GM12891 (cell line): ENCODE measurements around the gene PCYT1B.

Experiments used
- DNase-seq: peaks from one replicate; pipeline ENCODE4 v3.0.0; 2011; ENCODE audit warnings: low spot score; ENCODE audit not compliant: insufficient read length
- FAIRE-seq: peaks from 2 replicates; lab custom pipeline; 2011; peaks lifted over from hg19 to GRCh38; lab: Jason Lieb, UNC
- PAX5 ChIP-seq: IDR thresholded peaks from 2 replicates; pipeline ENCODE4 v1.6.1; 2011; ENCODE audit warnings: low read length, moderate library complexity, mild to moderate bottlenecking; ENCODE audit not compliant: insufficient read depth, severe bottlenecking
- POLR2A ChIP-seq: IDR thresholded peaks from 2 replicates; pipeline ENCODE4 v1.6.1; 2011; ENCODE audit warnings: low read depth, low read length, control low read depth
- POLR2AphosphoS5 ChIP-seq: IDR thresholded peaks from 2 replicates; pipeline ENCODE4 v1.6.1; 2011; ENCODE audit warnings: low read depth, low read length, control low read depth
- POU2F2 ChIP-seq: IDR thresholded peaks from 2 replicates; pipeline ENCODE4 v1.6.1; 2011; ENCODE audit warnings: low read depth, mild to moderate bottlenecking, control low read depth, low read length, moderate library complexity
- SPI1 ChIP-seq: IDR thresholded peaks from 2 replicates; pipeline ENCODE4 v1.6.1; 2011; ENCODE audit warnings: low read depth, low read length, control low read depth
- TAF1 ChIP-seq: IDR thresholded peaks from 2 replicates; pipeline ENCODE4 v1.6.1; 2011; ENCODE audit warnings: low read depth, low read length, control low read depth

Gene PCYT1B

DNA sequence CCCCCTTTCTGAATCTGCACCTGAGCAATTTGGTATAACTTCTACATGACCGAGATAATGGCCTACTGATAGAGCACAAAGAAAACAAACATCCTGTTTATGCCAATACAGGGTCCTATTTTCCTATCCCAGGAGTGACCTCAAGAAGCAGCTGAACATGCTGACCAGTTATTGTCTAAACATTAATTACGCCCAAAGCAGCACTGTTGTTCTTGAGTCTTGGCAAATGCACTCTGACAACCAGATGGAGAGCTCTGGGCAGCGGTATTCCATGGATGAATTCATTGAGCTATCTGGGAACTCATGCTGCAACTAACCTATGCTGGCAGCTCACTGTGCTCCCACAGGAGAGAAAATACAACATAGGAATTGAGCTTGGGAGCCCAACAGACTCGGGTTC lies 52.6 kb downstream of the PCYT1B start:
- FAIRE-seq (no peak), DNase-seq (no peak)
- no peak for TF ChIP-seq SPI1
- TF ChIP-seq TAF1 = no peak
- TF ChIP-seq POLR2AphosphoS5 = no peak
- TF ChIP-seq PAX5 = no peak
- TF ChIP-seq POLR2A = no peak
- no peak for TF ChIP-seq POU2F2

DNA sequence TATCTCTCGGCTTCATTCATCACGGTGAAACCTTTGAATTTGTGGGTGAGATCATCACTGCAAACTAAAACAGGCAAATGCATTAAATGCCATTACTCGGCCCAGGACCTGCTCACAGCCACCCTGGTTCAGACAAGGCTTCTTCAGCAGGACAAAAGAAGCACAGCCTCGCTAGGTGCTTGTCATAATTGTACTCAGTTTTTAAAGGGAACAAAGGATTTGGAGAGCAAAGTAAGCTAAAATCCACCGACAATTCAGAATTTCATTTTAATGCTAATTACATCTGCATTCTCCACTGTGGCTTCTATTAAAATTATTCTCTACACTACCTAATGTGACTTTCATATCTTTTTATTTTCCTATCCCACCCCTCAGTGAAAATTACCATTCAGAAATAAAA lies 57.0 kb downstream of the PCYT1B start:
- FAIRE-seq (no peak), DNase-seq (no peak)
- no peak for TF ChIP-seq POLR2A
- no peak for TF ChIP-seq POLR2AphosphoS5
- no peak for TF ChIP-seq PAX5
- no peak for TF ChIP-seq SPI1
- no peak for TF ChIP-seq TAF1

DNA sequence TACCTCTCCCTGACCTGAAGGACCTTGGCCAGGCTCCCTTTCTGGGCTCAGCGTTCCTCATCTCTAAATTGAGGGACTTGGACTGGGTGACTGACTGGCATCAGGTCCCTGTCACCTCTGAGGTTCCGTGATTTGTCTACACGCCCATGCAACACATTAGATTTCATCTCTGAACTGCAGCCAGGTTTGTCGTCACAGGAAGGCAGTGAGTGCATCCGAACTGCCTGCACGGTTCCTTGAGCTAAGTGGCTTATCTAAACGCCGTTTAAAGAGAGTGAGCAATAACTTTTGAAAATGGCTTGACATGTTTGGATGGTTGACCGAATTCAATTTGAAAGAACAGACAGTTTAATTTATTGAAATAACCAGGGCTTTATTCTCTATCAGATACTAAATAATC lies 70.1 kb downstream of the PCYT1B start:
- no peak for FAIRE-seq
- DNase-seq = no peak
- no peak for TF ChIP-seq PAX5

DNA sequence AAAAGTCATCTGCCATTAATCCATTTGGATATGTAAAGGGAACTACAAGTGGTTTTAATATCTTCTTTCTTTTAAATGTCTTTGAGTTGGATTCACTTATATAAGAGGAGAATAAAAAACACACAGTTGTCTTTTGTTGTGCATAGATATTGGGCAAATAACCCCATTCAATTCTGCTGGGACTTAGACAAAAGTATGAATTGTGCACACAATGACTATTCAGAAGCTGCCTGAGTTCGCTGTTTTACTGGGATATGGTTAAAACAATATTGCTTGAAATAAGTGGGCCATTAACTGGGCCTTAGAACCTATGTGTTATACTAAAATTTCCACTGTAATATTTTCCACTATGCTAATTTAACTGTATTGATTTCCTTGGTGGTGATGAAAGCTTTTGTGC lies 71.7 kb downstream of the PCYT1B start:
- TF ChIP-seq POLR2A (no peak), POLR2AphosphoS5 (no peak), SPI1 (no peak), TAF1 (no peak), PAX5 (no peak), POU2F2 (no peak)
- no peak for FAIRE-seq
- DNase-seq = no peak

DNA sequence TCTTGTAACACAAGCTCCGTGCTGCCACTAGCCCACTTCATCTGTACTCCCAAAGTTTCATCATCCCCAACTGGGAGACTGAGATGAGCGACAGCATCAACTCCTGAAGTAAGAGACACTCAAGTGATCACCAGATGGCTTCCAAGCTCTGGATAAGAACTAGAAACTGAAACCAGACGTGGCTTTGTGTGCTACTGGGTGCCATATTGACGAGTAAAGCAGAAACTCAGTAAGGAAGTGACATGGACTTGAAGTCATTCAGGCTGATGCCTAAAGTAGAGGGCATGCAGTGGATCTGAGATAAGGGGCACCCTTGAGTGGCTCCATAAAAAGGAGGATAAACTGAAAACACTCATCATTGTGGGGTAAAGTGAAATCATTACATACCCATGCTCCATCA lies 72.4 kb downstream of the PCYT1B start:
- DNase-seq = no peak
- FAIRE-seq = peak; percentile 23
- TF ChIP-seq SPI1 (no peak), TAF1 (no peak), POU2F2 (no peak), PAX5 (no peak), POLR2A (no peak), POLR2AphosphoS5 (no peak)

DNA sequence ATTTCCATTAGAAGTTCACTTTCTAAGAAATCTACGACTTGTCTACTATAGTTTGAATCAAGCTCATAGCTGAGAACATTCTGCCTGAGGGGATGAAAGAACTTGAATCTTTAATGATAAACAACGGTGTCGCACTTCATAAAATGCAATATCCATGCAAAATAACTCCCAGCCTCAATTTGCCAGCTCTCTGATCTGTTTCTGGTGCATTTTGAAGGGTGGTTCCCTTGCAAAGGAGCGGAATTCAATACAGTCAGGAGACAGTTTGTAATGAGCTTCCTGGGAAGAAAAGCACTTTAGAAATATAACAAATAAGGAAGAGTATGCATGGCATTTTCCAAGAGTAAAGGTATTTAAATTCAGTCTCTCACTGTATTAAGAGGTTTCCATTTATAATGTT lies 80.0 kb downstream of the PCYT1B start:
- no peak for DNase-seq
- FAIRE-seq = no peak
- TF ChIP-seq PAX5 = no peak
- TF ChIP-seq SPI1 = no peak
- TF ChIP-seq POLR2AphosphoS5 = no peak
- TF ChIP-seq POLR2A = no peak
- no peak for TF ChIP-seq TAF1
- TF ChIP-seq POU2F2 = no peak

DNA sequence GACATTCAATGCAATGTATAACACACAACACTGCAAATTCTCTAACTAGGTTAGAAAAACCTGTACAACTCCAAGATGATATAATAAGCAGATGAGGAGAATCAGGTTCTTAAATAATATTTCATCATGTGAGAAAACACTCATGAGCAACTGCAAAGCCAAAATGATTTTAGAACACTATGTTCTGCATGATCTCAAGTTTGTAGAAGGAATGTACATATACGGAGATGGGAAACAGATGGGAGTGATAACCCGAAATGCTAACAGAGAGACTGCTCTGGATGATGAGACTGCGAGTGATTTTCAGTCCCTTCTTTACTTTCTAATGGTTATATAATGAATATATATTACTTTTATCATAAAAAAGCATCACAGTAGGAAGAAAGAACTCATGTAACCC lies 80.9 kb downstream of the PCYT1B start:
- peak; percentile 13 for FAIRE-seq
- DNase-seq = no peak
- TF ChIP-seq POLR2A = no peak
- TF ChIP-seq PAX5 = no peak
- no peak for TF ChIP-seq POU2F2
- no peak for TF ChIP-seq POLR2AphosphoS5
- TF ChIP-seq TAF1 = no peak
- TF ChIP-seq SPI1 = no peak

DNA sequence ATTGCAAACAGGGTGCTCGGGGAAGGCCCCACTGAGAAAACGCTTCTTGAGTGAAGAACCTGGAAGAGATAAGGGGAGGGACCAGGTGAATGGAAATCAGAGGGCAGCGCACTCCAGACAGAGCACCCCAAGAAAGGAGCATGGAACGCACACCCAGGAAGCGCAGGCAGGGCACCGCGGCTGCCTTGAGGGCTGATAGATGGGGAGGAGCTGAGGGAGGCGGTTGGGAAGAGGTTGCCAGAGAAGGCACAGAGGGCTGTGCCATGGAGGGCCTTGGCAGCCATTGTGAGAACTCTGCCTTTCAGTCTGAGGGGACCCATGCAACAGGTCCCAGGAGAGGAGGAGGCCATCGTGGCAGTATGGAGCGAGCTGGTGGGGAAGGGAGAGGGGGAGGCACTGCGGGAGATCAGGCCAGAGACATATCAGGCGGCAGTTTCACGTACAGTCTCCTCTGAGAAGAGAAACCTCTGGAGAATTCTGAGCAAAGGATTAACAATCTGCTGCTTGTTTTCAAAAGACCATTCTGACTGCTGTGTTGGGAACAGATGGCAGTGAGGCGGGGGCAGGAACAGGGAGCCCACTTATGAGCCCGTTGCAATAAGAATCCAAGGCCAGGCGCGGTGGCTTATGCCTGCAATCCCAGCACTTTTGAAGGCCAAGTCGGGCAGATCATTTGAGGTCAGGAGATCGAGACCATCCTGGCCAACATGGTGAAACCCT lies 83.7 kb downstream of the PCYT1B start:
- DNase-seq (no peak), FAIRE-seq (no peak)
- TF ChIP-seq POLR2AphosphoS5 (no peak), POLR2A (no peak), TAF1 (no peak), POU2F2 (no peak), PAX5 (no peak), SPI1 (no peak)

DNA sequence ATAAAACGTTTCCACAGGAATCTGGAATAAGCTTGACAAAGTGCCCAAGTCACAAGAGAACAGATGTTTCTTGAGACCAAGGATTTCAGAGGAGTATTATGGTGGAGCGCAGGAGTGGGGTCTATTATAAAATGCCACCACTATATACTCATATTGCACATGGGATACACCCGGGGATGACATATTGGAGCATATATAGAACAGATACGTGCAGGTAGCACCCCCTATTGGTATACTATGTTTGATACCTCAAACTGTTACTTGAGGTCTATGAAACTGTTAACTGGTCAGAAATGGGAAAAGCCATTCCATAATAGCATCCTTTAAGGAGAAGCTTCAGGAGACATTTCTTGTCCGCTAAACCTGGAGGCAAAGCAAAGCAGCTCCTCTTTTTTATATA lies 86.0 kb downstream of the PCYT1B start:
- no peak for TF ChIP-seq TAF1
- no peak for TF ChIP-seq POU2F2
- no peak for TF ChIP-seq PAX5
- TF ChIP-seq POLR2A = no peak
- TF ChIP-seq POLR2AphosphoS5 = no peak
- no peak for TF ChIP-seq SPI1
- FAIRE-seq = peak; percentile 97
- DNase-seq = peak; percentile 17

DNA sequence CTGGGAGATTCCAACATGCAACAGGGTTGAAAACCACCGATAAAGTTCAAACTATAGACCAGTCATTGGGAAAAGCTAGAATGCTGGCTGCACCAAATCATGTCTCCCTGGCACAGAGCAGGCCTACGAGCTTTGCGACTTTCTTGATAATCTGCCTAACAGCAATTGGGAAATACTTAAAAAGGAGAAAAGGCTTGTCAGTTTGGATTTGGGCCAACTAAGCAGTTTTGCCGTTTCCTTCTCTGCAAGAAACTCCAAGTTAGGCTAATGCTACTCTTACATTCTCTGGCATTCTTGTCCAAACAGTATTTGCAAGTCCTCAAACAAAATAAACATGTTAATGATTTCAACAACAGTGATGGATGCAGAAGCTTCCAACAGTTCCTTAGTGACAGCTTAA lies 94.1 kb downstream of the PCYT1B start:
- TF ChIP-seq POLR2A (no peak), PAX5 (no peak), POLR2AphosphoS5 (no peak), SPI1 (no peak), TAF1 (no peak), POU2F2 (no peak)

More for the DNA sequence above, 94.1 kb downstream of the PCYT1B start:
- DNase-seq (no peak), FAIRE-seq (no peak)
